HCT116 (cell line): ENCODE data around the gene KRT81. TPM values are rescaled to one million over a fixed set of nuclear protein-coding genes. Genes with fewer than 3 reads are reported as not detected.

Experiments
- ATAC-seq: fragments of 200-7000 bp; cut with Tn5 transposase; 2 replicates; pipeline ENCODE4 v1.9.1; 2020; ENCODE audit warnings: mild to moderate bottlenecking, moderate library complexity
- BruUV-seq: library from RNA; stranded (reverse); fragments of 400-500 nt; replicated peaks from 2 replicates; lab custom pipeline; 2021; lab: Mats Ljungman, UMichigan
- CTCF ChIA-PET: fragments of 300-600 bp; sonication (Branson Sonifier 250); formaldehyde crosslinking; loops from one replicate; lab custom pipeline; 2021; ENCODE audit warnings: antibody characterized with exemption; lab: Charles Lee
- POLR2A ChIA-PET: fragments of 300-600, 350-600 bp; sonication (Branson Sonifier 250); formaldehyde crosslinking; loops from one replicate; lab custom pipeline; 2021; ENCODE audit warnings: antibody characterized with exemption; lab: Charles Lee
- RAD21 ChIA-PET, 2 experiments: fragments of 300-600 bp; sonication (Branson Sonifier 250); formaldehyde crosslinking; loops; one replicate each; lab custom pipeline; 2023; ENCODE audit warnings: low total read pairs in 2 of 2; ENCODE audit not compliant: uncharacterized antibody in 2 of 2, unreplicated experiment in 2 of 2, low non-redundant PET in 1 of 2; lab: Charles Lee
- DNase-seq: peaks from one replicate; pipeline ENCODE4 v3.0.0-alpha.2; 2010; ENCODE audit warnings: low read depth, low spot score
- H2AFZ ChIP-seq: fragments of 200-600 bp; shearing (Covaris generic), sonication (generic); 2 replicates; pipeline ENCODE4 v1.6.1; 2017; ENCODE audit warnings: low read depth, mixed run types, mixed read lengths, antibody characterized with exemption, low read length; ENCODE audit not compliant: poor library complexity, severe bottlenecking
- H3K27ac ChIP-seq: 2 replicates; pipeline ENCODE4 v1.5.1; 2012; ENCODE audit warnings: low read depth, low read length
- H3K27me3 ChIP-seq: fragments of 200-600 bp; sonication (generic); 2 replicates; pipeline ENCODE4 v1.6.1; 2016; ENCODE audit warnings: mixed run types, low read length, mixed read lengths; ENCODE audit not compliant: insufficient read depth
- H3K36me3 ChIP-seq, 2 experiments: fragments of 200-500 bp in 1 of 2; fragments of 200-600 bp in 1 of 2; sonication (Bioruptor generic) in 1 of 2; sonication (generic) in 1 of 2; 2 replicates each; pipeline versions ENCODE4 v1.5.1 to v1.6.1; 2014 to 2016; ENCODE audit warnings: low read length in 2 of 2, inconsistent platforms in 1 of 2, mixed read lengths in 1 of 2, mixed run types in 1 of 2; ENCODE audit not compliant: insufficient read depth in 2 of 2, control insufficient read depth in 1 of 2
- H3K4me1 ChIP-seq, 2 experiments: fragments of 200-600 bp in 1 of 2; sonication (generic) in 1 of 2; 2 replicates each; pipeline versions ENCODE4 v1.5.1 to v1.6.1; 2012 to 2017; ENCODE audit warnings: low read length in 2 of 2, inconsistent platforms in 1 of 2, mild to moderate bottlenecking in 1 of 2, mixed read lengths in 1 of 2, mixed run types in 1 of 2, moderate library complexity in 1 of 2; ENCODE audit not compliant: insufficient read depth in 2 of 2, control insufficient read depth in 1 of 2
- H3K4me2 ChIP-seq: fragments of 200-600 bp; sonication (generic); 2 replicates; pipeline ENCODE4 v1.6.1; 2017; ENCODE audit warnings: mixed run types, low read length, mixed read lengths
- H3K4me3 ChIP-seq, 2 experiments: fragments of 200-600 bp in 1 of 2; sonication (generic) in 1 of 2; replicated peaks in 1 of 2; 2 replicates each; pipeline ENCODE4 v1.5.1; 2011 to 2016; ENCODE audit warnings: low read length in 2 of 2, control low read depth in 1 of 2, low read depth in 1 of 2, mild to moderate bottlenecking in 1 of 2, mixed read lengths in 1 of 2, mixed run types in 1 of 2
- H3K79me2 ChIP-seq: fragments of 200-600 bp; sonication (generic); 2 replicates; pipeline ENCODE4 v1.6.1; 2017; ENCODE audit warnings: mild to moderate bottlenecking, mixed run types, low read length, moderate library complexity, mixed read lengths; ENCODE audit not compliant: insufficient read depth
- H3K9ac ChIP-seq: fragments of 200-600 bp; sonication (generic); 2 replicates; pipeline ENCODE4 v1.6.1; 2016; ENCODE audit warnings: low read length, mixed read lengths
- H3K9me2 ChIP-seq: fragments of 200-600 bp; sonication (generic), shearing (Covaris generic); 2 replicates; pipeline ENCODE4 v1.6.1; 2017; ENCODE audit warnings: mixed run types, mild to moderate bottlenecking, moderate library complexity; ENCODE audit not compliant: insufficient read depth
- H3K9me3 ChIP-seq, 2 experiments: fragments of 200-500 bp in 1 of 2; fragments of 200-600 bp in 1 of 2; sonication (Bioruptor generic) in 1 of 2; sonication (generic) in 1 of 2; 2 replicates each; pipeline ENCODE4 v1.6.1; 2014 to 2017; ENCODE audit warnings: low read length in 2 of 2, mixed read lengths in 2 of 2, inconsistent platforms in 1 of 2, low read depth in 1 of 2, mild to moderate bottlenecking in 1 of 2, mixed run types in 1 of 2, moderate library complexity in 1 of 2; ENCODE audit not compliant: control insufficient read depth in 1 of 2, insufficient read depth in 1 of 2
- H4K20me1 ChIP-seq: fragments of 200-600 bp; sonication (generic), shearing (Covaris generic); 2 replicates; pipeline ENCODE4 v1.6.1; 2017; ENCODE audit warnings: mixed run types, mild to moderate bottlenecking, moderate library complexity; ENCODE audit not compliant: insufficient read depth
- CTCF ChIP-seq, 3 experiments: fragments of 200-600 bp in 1 of 3; sonication (generic) in 1 of 3; IDR thresholded peaks in 2 of 3; conservative IDR thresholded peaks in 1 of 3; 2 replicates each; pipeline ENCODE4 v1.5.1; 2012 to 2017; ENCODE audit warnings: low read depth in 2 of 3, low read length in 2 of 3, antibody characterized with exemption in 1 of 3, borderline replicate concordance in 1 of 3, control low read depth in 1 of 3, mild to moderate bottlenecking in 1 of 3, mixed read lengths in 1 of 3, mixed run types in 1 of 3, moderate library complexity in 1 of 3; ENCODE audit not compliant: insufficient read depth in 1 of 3
- ELF1 ChIP-seq: IDR thresholded peaks from 2 replicates; pipeline ENCODE4 v1.6.1; 2012; ENCODE audit warnings: low read depth, borderline replicate concordance
- EZH2phosphoT487 ChIP-seq: fragments of 200-600 bp; IDR thresholded peaks from 2 replicates; pipeline ENCODE4 v1.6.1; 2018; ENCODE audit warnings: antibody characterized with exemption, borderline replicate concordance
- FOSL1 ChIP-seq: IDR thresholded peaks from 2 replicates; pipeline ENCODE4 v1.6.1; 2012; ENCODE audit warnings: low read depth
- MAX ChIP-seq: IDR thresholded peaks from 2 replicates; pipeline ENCODE4 v1.6.1; 2012
- POLR2A ChIP-seq: IDR thresholded peaks from 2 replicates; pipeline ENCODE4 v1.7.0; 2011; ENCODE audit warnings: borderline replicate concordance; ENCODE audit not compliant: insufficient read depth, insufficient read length; ENCODE audit errors: extremely low read depth
- SIN3A ChIP-seq: IDR thresholded peaks from 2 replicates; pipeline ENCODE4 v1.6.1; 2012; ENCODE audit warnings: low read depth
- SRF ChIP-seq: IDR thresholded peaks from 2 replicates; pipeline ENCODE4 v1.6.1; 2012; ENCODE audit warnings: low read depth
- TCF7L2 ChIP-seq: IDR thresholded peaks from 2 replicates; pipeline ENCODE4 v1.7.0; 2011; ENCODE audit warnings: borderline replicate concordance, inconsistent platforms; ENCODE audit not compliant: insufficient read depth, insufficient read length; ENCODE audit errors: extremely low read depth
- ZBTB33 ChIP-seq: IDR thresholded peaks from 2 replicates; pipeline ENCODE4 v1.6.1; 2011; ENCODE audit warnings: mild to moderate bottlenecking, low read length, moderate library complexity; ENCODE audit not compliant: insufficient replicate concordance; ENCODE audit errors: extremely low read depth
- ZFX ChIP-seq: fragments of 450-650 bp; IDR thresholded peaks from 2 replicates; pipeline ENCODE4 v1.6.1; 2017
- intact Hi-C: fragments of 100-400 bp; cut with micrococcal nuclease; formaldehyde crosslinking; loops from 2 replicates; pipeline ENCODE4 v1.10.0; 2022
- total RNA-seq: library from RNA; stranded (reverse); gene quantifications from one replicate; pipeline ENCODE4 v1.2.1, GENCODE V29; 2021; ENCODE audit not compliant: unreplicated experiment

Gene KRT81
- total RNA-seq, 1 experiment from 2014 or later: 0.84 TPM

- Histone ChIP-seq H3K9me2 (no peaks in the 10 kb centered on the region), H3K4me3 (peak overlapping the region; percentile 40 to 58), H3K9me3 (no peaks in the 10 kb centered on the region), H3K4me2 (peak overlapping the region; percentile 88), H3K36me3 (no peaks in the 10 kb centered on the region), H3K9ac (peak overlapping the region; percentile 61), H3K4me1 (peaks cover 10 to 32% of the 10 kb centered on the region in 2 experiments), H3K27me3 (no peaks in the 10 kb centered on the region), H2AFZ (no peak overlapping the region), H4K20me1 (no peaks in the 10 kb centered on the region), H3K27ac (no peak overlapping the region), H3K79me2 (no peaks in the 10 kb centered on the region)
- intact Hi-C loops: no loop called here
- ChIA-PET POLR2A (interaction anchor here (0.9 to 1.7 kb wide), 4 partner anchors 24 to 30 kb away, joined by 3 to 5 read pairs (median 4); no protein-coding TSS in a partner anchor), CTCF (interaction anchor here (1.0 to 1.7 kb wide), 5 partner anchors 9 to 87 kb away, joined by 3 to 7 read pairs (median 3); no protein-coding TSS in a partner anchor), RAD21 (interaction anchor here in 1 of 2 experiments (0.8 to 2.4 kb wide), 2 partner anchors 18 to 165 kb away, joined by 4 to 5 read pairs; no protein-coding TSS in a partner anchor)
- ATAC-seq (no peak), DNase-seq (no peak)
- no peak for TF ChIP-seq POLR2A
- BruUV-seq: TSS peak; percentile 78
Observed at GRCh38 chr12:52308806-52309425, 17.6 kb upstream of the KRT81 start.

GRCh38 chr12:52307836-52308805 lies 16.8 kb upstream of the KRT81 start:
- Histone ChIP-seq H3K27me3 (no peaks in the 10 kb centered on the region), H3K9me3 (no peaks in the 10 kb centered on the region), H3K27ac (peak overlapping the region; percentile 3; the same call in 1 of the 2 replicates), H3K36me3 (no peaks in the 10 kb centered on the region), H2AFZ (no peak overlapping the region), H3K4me2 (peak overlapping the region; percentile 88), H3K79me2 (no peaks in the 10 kb centered on the region), H3K9me2 (no peaks in the 10 kb centered on the region), H3K9ac (peak overlapping the region; percentile 61), H3K4me1 (peaks cover 10 to 32% of the 10 kb centered on the region in 2 experiments), H3K4me3 (peak overlapping the region; percentile 40 to 58), H4K20me1 (no peaks in the 10 kb centered on the region)
- DNase-seq: peak; percentile 24
- ChIA-PET RAD21 (interaction anchor here in 1 of 2 experiments (0.8 to 2.4 kb wide), 2 partner anchors 19 to 165 kb away, joined by 4 to 5 read pairs; no protein-coding TSS in a partner anchor), CTCF (interaction anchor here (1.0 to 2.3 kb wide), 10 partner anchors 10 to 151 kb away, joined by 3 to 16 read pairs (median 6); no protein-coding TSS in a partner anchor), POLR2A (interaction anchor here (0.7 to 2.4 kb wide), 7 partner anchors 24 to 133 kb away, joined by 3 to 16 read pairs (median 4); no protein-coding TSS in a partner anchor)
- intact Hi-C loops: no loop called here
- peak; percentile 96 for ATAC-seq
- no TSS peak for BruUV-seq
- no peak for TF ChIP-seq SIN3A
- peak; percentile 73; the same call in 1 of the 2 replicates for TF ChIP-seq MAX
- TF ChIP-seq ZBTB33: no peak
- 0 out of 2 replicates have a peak, but pooled peaks have one; percentile 16 for TF ChIP-seq ZFX
- no peak for TF ChIP-seq EZH2phosphoT487
- TF ChIP-seq CTCF (IDR thresholded peaks at IDR 0.05 in 2 of 3, conservative IDR thresholded peaks at IDR 0.05 in 1 of 3; ENCODE audit: borderline replicate concordance in 1 of 3, insufficient read depth in 1 of 3, low read depth in 2 of 3, low read length in 2 of 3): peak in 1 of 3 experiments; percentile 14; a peak in 1 of 6 replicates
- no peak for TF ChIP-seq ELF1
- TF ChIP-seq TCF7L2: peak; percentile 44
- no peak for TF ChIP-seq SRF
- no peak for TF ChIP-seq FOSL1
